Endodermal cell (in vitro differentiated cells): ENCODE measurements around the gene ZDHHC5. TPM values are rescaled to one million over a fixed set of nuclear protein-coding genes. Genes with fewer than 3 reads are reported as not detected.
"Not testable (repeated sequence)": the region's sequence is repeated elsewhere in the genome, so short reads cannot be mapped to it uniquely, and the experiment has no call there.

Experiments
- DNase-seq: peaks from one replicate; pipeline ENCODE4 v3.0.0-alpha.2; 2017
- H3K27ac ChIP-seq: 2 replicates; pipeline ENCODE4 v1.5.1; 2013; ENCODE audit warnings: mild to moderate bottlenecking, low read depth, low read length, moderate library complexity
- H3K27me3 ChIP-seq: 2 replicates; pipeline ENCODE4 v1.6.1; 2013; ENCODE audit warnings: mild to moderate bottlenecking, low read length, moderate library complexity; ENCODE audit not compliant: insufficient read depth, control insufficient read depth, poor library complexity, severe bottlenecking
- H3K36me3 ChIP-seq: 2 replicates; pipeline ENCODE4 v1.7.0; 2013; ENCODE audit warnings: mild to moderate bottlenecking, low read length, moderate library complexity; ENCODE audit not compliant: control insufficient read depth, insufficient read depth
- H3K4me1 ChIP-seq: one replicate; pipeline ENCODE4 v1.7.0; 2013; ENCODE audit warnings: low read length; ENCODE audit not compliant: control insufficient read depth, insufficient read depth
- H3K4me3 ChIP-seq: 2 replicates; pipeline ENCODE4 v1.5.1; 2013; ENCODE audit warnings: mild to moderate bottlenecking, low read length, moderate library complexity
- H3K9ac ChIP-seq: 2 replicates; pipeline ENCODE4 v1.6.1; 2013; ENCODE audit warnings: mild to moderate bottlenecking, low read length, moderate library complexity; ENCODE audit not compliant: poor library complexity, severe bottlenecking; ENCODE audit errors: extremely low read depth
- H3K9me3 ChIP-seq: 2 replicates; pipeline ENCODE4 v1.6.1; 2013; ENCODE audit warnings: mild to moderate bottlenecking, low read length, moderate library complexity; ENCODE audit not compliant: control insufficient read depth
- H3K27ac Mint-ChIP-seq: 2 replicates; pipeline ENCODE4 v1.8.0; 2020; ENCODE audit warnings: mixed read lengths
- H3K27me3 Mint-ChIP-seq: 2 replicates; pipeline ENCODE4 v1.8.0; 2021; ENCODE audit warnings: mild to moderate bottlenecking, mixed read lengths; ENCODE audit not compliant: insufficient read depth
- H3K36me3 Mint-ChIP-seq: 2 replicates; pipeline ENCODE4 v1.8.0; 2020; ENCODE audit warnings: low read depth, mixed read lengths
- H3K4me1 Mint-ChIP-seq: 2 replicates; pipeline ENCODE4 v1.8.0; 2020; ENCODE audit warnings: mixed read lengths
- H3K4me3 Mint-ChIP-seq: 2 replicates; pipeline ENCODE4 v1.8.0; 2020; ENCODE audit warnings: mild to moderate bottlenecking, moderate library complexity, mixed read lengths
- H3K9me3 Mint-ChIP-seq: 2 replicates; pipeline ENCODE4 v1.8.0; 2020; ENCODE audit warnings: mild to moderate bottlenecking, mixed read lengths
- WGBS, 2 experiments: methylation state at CpG; one replicate each; pipeline versions ENCODE4 v1.1.5 to v1.1.7; 2013; ENCODE audit warnings: missing lambda C conversion rate in 2 of 2, mixed read lengths in 1 of 2; ENCODE audit not compliant: insufficient coverage in 1 of 2, insufficient read length in 1 of 2; 5-methylcytosine and 5-hydroxymethylcytosine counted together
- total RNA-seq, 2 donors: library from RNA; stranded (reverse); fragmentation: NEBNext Ultra II Directional in 1 of 2; extraction: Animal tissue kit (Norgen Biotek cat#: 25700) in 1 of 2; gene quantifications; 2 replicates in 1 of 2; 3 replicates in 1 of 2; pipeline ENCODE4 v1.2.1, GENCODE V29; 2021
- TF ChIP-seq, protein P1 (sequence below): fragments of 200-600 bp; sonication (generic); conservative IDR thresholded peaks from 2 replicates; pipeline ENCODE4 v1.5.0; 2021; ENCODE audit warnings: antibody characterized with exemption, mild to moderate bottlenecking

ZDHHC5 gene
- total RNA-seq, 2 donors from 2014 or later, result 70.7 to 77.1 TPM

DNA sequence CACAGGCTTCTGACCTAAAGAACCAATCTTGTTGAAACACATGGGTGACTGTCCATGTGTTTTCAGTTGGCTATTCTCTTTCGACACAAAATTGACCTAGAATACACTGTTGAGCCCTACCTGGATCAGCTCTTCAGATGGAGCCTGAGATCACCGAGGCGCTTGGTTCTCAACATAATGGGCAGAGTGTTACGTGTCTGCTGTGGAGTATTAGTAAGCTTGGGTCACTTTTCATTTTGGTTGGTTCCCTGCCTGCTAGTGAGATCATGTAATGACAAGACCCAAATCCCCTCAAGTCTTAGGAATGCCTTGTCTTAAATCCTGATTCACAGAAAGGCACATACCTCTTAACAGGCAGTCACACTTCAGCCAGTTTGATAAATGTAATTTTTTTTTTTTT lies 35.4 kb downstream of the ZDHHC5 start:
- Histone ChIP-seq H3K4me3 (no peak overlapping the region), H3K4me1 (no peaks in the 10 kb centered on the region), H3K9me3 (no peaks in the 10 kb centered on the region), H3K36me3 (peaks cover 77% of the 10 kb centered on the region), H3K27me3 (no peaks in the 10 kb centered on the region), H3K27ac (no peak overlapping the region), H3K9ac (no peak overlapping the region)
- H3K36me3 Mint-ChIP-seq, result peaks cover 63% of the 10 kb centered on the region
- no peak overlapping the region for H3K27ac Mint-ChIP-seq
- peaks cover 4% of the 10 kb centered on the region for H3K4me1 Mint-ChIP-seq
- 92 to 95% methylated on average over 4 of the region's 4 CpGs for WGBS, 2 experiments
- no peaks in the 10 kb centered on the region for H3K27me3 Mint-ChIP-seq
- no peak for DNase-seq
- H3K9me3 Mint-ChIP-seq, result no peaks in the 10 kb centered on the region
- TF ChIP-seq, protein P1, sequence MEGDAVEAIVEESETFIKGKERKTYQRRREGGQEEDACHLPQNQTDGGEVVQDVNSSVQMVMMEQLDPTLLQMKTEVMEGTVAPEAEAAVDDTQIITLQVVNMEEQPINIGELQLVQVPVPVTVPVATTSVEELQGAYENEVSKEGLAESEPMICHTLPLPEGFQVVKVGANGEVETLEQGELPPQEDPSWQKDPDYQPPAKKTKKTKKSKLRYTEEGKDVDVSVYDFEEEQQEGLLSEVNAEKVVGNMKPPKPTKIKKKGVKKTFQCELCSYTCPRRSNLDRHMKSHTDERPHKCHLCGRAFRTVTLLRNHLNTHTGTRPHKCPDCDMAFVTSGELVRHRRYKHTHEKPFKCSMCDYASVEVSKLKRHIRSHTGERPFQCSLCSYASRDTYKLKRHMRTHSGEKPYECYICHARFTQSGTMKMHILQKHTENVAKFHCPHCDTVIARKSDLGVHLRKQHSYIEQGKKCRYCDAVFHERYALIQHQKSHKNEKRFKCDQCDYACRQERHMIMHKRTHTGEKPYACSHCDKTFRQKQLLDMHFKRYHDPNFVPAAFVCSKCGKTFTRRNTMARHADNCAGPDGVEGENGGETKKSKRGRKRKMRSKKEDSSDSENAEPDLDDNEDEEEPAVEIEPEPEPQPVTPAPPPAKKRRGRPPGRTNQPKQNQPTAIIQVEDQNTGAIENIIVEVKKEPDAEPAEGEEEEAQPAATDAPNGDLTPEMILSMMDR, result no peak
- H3K4me3 Mint-ChIP-seq, result no peak overlapping the region

DNA sequence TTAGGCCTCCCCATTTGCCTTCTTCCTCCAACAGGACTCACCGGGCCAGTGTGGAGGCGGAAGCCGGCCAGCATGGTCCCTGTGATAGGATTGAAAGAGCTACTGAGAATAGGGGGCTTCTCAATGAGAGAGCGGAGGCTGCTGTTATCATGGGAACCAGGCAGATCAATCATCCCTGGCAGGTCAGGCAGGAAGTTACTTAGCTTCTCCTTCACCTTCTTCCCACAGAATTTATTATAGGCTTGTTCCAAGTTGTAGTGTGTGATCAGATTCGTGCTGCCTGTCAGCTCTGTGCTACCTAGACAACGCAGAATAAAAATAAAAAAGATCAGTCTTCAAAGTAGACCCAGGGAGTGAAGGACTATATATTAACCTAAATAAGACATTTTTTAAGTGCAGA lies 37.0 kb downstream of the ZDHHC5 start:
- Mint-ChIP-seq H3K27me3 (no peaks in the 10 kb centered on the region), H3K9me3 (no peaks in the 10 kb centered on the region), H3K36me3 (peaks cover 50% of the 10 kb centered on the region), H3K4me3 (no peak overlapping the region), H3K4me1 (peaks cover 4% of the 10 kb centered on the region), H3K27ac (no peak overlapping the region)
- Histone ChIP-seq H3K4me1 (no peaks in the 10 kb centered on the region), H3K9ac (no peak overlapping the region), H3K27ac (no peak overlapping the region), H3K4me3 (no peak overlapping the region), H3K27me3 (no peaks in the 10 kb centered on the region), H3K9me3 (no peaks in the 10 kb centered on the region), H3K36me3 (peaks cover 68% of the 10 kb centered on the region)
- no peak for DNase-seq
- TF ChIP-seq, protein P1, result no peak
- WGBS, 2 experiments, result 82 to 96% methylated on average over 3 to 6 of the region's 6 CpGs

DNA sequence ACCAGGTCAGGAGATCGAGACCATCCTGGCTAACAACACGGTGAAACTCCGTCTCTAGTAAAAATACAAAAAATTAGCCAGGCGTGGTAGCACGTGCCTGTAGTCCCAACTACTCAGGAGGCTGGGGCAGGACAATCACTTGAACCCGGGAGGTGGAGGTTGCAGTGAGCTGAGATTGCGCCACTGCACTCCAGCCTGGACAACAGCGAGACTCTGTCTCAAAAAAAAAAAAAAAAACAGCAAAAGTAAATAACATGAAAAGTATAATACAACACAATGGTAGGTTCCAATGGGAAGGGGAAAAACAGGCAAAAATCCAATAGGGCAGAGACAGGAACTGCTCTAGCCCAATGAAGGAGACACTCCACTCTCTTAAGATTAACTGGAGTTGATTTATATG lies 37.5 kb downstream of the ZDHHC5 start:
- H3K4me3 Mint-ChIP-seq, H3K4me1 Mint-ChIP-seq: not testable (repeated sequence)
- peaks cover 47% of the 10 kb centered on the region for H3K36me3 Mint-ChIP-seq

DNA sequence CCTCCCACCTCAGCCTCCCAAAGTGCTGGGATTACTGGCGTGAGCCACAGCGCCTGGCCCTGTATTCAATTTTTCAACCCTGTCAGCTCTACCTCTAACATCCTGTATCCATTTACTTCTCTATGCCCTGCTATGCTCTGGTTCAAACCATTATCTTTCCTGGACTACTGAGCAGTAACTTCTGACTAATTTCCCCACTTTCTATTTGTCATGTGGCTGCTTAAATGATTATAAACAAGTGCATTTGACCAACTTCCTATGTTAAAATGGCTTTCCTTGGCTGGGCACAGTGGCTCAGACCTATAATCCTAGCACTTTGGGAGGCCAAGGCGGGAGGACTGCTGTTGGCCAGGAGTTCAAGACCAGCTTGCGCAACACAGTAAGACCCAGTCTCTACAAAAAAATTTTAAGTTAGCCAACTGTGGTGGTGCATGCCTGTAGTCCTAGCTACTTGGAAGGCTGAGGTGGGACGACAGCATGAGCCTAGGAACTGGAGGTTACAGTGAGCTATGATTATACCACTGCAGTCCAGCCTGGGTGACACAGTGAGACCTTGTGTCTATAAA lies 42.0 kb downstream of the ZDHHC5 start:
- no peaks in the 10 kb centered on the region for H3K27me3 Mint-ChIP-seq
- no peak overlapping the region for H3K4me3 ChIP-seq
- peaks cover 22% of the 10 kb centered on the region for H3K36me3 Mint-ChIP-seq
- H3K4me1 ChIP-seq, result peaks cover 3% of the 10 kb centered on the region
- H3K9me3 Mint-ChIP-seq, result no peaks in the 10 kb centered on the region
- H3K4me3 Mint-ChIP-seq, result no peak overlapping the region
- H3K27ac ChIP-seq, result no peak overlapping the region
- peaks cover 4% of the 10 kb centered on the region for H3K9me3 ChIP-seq
- peaks cover 16% of the 10 kb centered on the region for H3K4me1 Mint-ChIP-seq
- H3K9ac ChIP-seq, result no peak overlapping the region
- TF ChIP-seq, protein P1, result no peak
- H3K36me3 ChIP-seq, result peaks cover 32% of the 10 kb centered on the region
- no peak for DNase-seq
- WGBS, 2 experiments, result 91 to 96% methylated on average over 4 to 5 of the region's 5 CpGs
- H3K27me3 ChIP-seq, result no peaks in the 10 kb centered on the region
- H3K27ac Mint-ChIP-seq, result no peak overlapping the region

More for the DNA sequence above, 37.5 kb downstream of the ZDHHC5 start:
- H3K27ac Mint-ChIP-seq, H3K4me1 ChIP-seq, H3K27me3 ChIP-seq, H3K27ac ChIP-seq, H3K9me3 ChIP-seq, H3K27me3 Mint-ChIP-seq, DNase-seq, H3K9me3 Mint-ChIP-seq, H3K9ac ChIP-seq, H3K4me3 ChIP-seq: not testable (repeated sequence)
- WGBS, 2 experiments, result 95% methylated on average over 6 of the region's 8 CpGs; no CpG with 5 or more reads in 1 of the 2 experiments
- H3K36me3 ChIP-seq, result peaks cover 66% of the 10 kb centered on the region
